Endothelial cell of umbilical vein (primary cell): Measurements from ENCODE around the gene OSGIN1.

ENCODE experiments used
- EZH2 ChIP-seq: IDR thresholded peaks from 2 replicates; pipeline ENCODE4 v1.6.1; 2012; ENCODE audit warnings: borderline replicate concordance, low read depth, mild to moderate bottlenecking, moderate library complexity, low read length, inconsistent platforms; ENCODE audit not compliant: severe bottlenecking
- FOS ChIP-seq: IDR thresholded peaks from 2 replicates; pipeline ENCODE4 v1.6.1; 2011; ENCODE audit warnings: mild to moderate bottlenecking, low read length, moderate library complexity, borderline replicate concordance; ENCODE audit not compliant: insufficient read depth
- GATA2 ChIP-seq: IDR thresholded peaks from 2 replicates; pipeline ENCODE4 v1.7.0; 2011; ENCODE audit warnings: low read depth, mild to moderate bottlenecking, moderate library complexity, mixed read lengths, low read length; ENCODE audit not compliant: insufficient read length, insufficient read depth
- POLR2A ChIP-seq: IDR thresholded peaks from 2 replicates; pipeline ENCODE4 v1.6.1; 2012; ENCODE audit warnings: low read depth, mild to moderate bottlenecking, control low read depth, low read length
- POLR2AphosphoS5 ChIP-seq: IDR thresholded peaks from 2 replicates; pipeline ENCODE4 v1.6.1; 2012; ENCODE audit warnings: low read depth, mild to moderate bottlenecking, control low read depth, low read length, moderate library complexity; ENCODE audit not compliant: insufficient read depth
- TF ChIP-seq, protein P1 (sequence below), 2 donors: IDR thresholded peaks; 1 replicate in 1 of 2; 2 replicates in 1 of 2; pipeline ENCODE4 v1.5.1; 2011; ENCODE audit warnings: low read length in 2 of 2, mild to moderate bottlenecking in 2 of 2, moderate library complexity in 2 of 2, control low read depth in 1 of 2, inconsistent platforms in 1 of 2, low read depth in 1 of 2; ENCODE audit not compliant: insufficient read depth in 1 of 2; ENCODE audit errors: extremely low read depth in 1 of 2
- TF ChIP-seq, protein P2 (sequence below): IDR thresholded peaks from 2 replicates; pipeline ENCODE4 v1.6.1; 2011; ENCODE audit not compliant: insufficient read depth, insufficient read length

DNA sequence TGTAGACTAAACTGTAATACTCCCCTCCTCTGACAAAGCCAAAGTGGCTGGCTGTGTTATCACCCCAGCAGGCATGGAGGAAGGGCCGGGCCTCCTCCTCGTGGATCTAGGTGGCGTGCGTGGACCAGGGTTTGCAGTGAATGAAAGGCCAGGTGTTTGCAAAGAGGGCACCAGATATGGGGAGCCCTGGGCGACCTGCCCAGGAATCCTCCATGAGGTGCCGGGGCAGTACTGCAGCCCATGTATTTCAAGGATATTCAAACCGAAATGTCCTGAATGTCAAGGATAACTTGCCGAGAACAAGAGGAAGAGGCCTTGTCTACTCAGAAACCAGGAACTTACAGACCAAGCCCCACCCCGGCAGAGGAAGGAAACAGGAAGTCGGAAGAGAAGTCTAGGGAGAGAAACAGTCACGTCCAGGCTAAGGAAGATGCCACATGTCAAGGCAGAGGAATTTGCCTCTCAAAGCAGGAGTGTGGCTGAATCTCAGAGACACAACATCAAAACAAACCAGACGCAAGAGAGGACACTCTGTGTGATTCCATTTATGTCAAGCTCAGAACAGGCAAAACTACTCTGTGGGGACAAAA lies 13.7 kb upstream of the OSGIN1 start:
- TF ChIP-seq, protein P1, sequence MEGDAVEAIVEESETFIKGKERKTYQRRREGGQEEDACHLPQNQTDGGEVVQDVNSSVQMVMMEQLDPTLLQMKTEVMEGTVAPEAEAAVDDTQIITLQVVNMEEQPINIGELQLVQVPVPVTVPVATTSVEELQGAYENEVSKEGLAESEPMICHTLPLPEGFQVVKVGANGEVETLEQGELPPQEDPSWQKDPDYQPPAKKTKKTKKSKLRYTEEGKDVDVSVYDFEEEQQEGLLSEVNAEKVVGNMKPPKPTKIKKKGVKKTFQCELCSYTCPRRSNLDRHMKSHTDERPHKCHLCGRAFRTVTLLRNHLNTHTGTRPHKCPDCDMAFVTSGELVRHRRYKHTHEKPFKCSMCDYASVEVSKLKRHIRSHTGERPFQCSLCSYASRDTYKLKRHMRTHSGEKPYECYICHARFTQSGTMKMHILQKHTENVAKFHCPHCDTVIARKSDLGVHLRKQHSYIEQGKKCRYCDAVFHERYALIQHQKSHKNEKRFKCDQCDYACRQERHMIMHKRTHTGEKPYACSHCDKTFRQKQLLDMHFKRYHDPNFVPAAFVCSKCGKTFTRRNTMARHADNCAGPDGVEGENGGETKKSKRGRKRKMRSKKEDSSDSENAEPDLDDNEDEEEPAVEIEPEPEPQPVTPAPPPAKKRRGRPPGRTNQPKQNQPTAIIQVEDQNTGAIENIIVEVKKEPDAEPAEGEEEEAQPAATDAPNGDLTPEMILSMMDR (IDR thresholded peaks at IDR 0.05; ENCODE audit: extremely low read depth in 1 of 2, insufficient read depth in 1 of 2, low read depth in 1 of 2, low read length in 2 of 2), result no peak
- TF ChIP-seq POLR2AphosphoS5, result no peak
- no peak for TF ChIP-seq FOS
- TF ChIP-seq EZH2, result no peak
- TF ChIP-seq POLR2A, result no peak
- TF ChIP-seq, protein P2, sequence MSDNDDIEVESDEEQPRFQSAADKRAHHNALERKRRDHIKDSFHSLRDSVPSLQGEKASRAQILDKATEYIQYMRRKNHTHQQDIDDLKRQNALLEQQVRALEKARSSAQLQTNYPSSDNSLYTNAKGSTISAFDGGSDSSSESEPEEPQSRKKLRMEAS, result no peak
- no peak for TF ChIP-seq GATA2
